ENCODE data around the gene ARHGAP12.

The ARHGAP12 gene

DNA sequence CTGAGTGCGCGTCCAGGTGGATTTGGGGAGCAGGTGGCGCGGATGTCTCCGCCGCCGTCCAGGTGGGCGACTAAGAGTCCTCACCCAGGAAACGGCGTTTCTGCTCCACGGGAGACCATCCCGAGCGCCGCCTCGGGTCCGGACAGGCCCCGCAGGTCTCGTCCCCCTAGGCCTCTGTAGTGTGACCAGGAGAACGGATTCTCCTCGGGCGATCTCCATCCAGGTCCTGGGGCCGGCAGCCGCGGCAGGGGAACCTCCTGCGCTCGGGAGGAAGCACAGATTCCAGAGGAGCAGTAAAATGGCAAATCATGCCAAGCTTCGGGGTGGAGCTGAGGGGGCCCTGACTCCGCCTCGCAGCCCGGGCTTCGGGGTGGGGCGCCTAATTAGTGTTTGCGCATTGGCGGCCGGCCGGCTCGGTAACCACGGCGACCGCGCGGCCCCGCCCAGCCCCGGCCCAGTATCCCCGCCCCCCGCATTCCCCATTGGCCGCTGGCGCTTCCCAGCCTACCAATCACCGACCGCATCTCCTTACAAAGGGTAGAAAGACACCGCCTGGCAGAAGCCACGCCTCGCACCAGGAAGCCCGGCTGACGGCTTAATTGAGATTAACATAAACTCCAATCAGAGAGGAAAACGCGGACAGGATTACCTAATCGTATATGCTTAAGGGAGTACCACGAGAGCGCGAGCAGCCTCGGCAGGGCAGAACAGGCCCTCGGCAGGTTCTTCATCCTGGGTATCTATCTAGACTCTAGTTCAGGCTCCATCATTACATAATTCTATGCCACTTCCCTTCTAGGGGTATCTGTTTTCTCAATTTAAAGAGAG lies 168.6 kb downstream of the ARHGAP12 start:
- TF ChIP-seq, protein P1, sequence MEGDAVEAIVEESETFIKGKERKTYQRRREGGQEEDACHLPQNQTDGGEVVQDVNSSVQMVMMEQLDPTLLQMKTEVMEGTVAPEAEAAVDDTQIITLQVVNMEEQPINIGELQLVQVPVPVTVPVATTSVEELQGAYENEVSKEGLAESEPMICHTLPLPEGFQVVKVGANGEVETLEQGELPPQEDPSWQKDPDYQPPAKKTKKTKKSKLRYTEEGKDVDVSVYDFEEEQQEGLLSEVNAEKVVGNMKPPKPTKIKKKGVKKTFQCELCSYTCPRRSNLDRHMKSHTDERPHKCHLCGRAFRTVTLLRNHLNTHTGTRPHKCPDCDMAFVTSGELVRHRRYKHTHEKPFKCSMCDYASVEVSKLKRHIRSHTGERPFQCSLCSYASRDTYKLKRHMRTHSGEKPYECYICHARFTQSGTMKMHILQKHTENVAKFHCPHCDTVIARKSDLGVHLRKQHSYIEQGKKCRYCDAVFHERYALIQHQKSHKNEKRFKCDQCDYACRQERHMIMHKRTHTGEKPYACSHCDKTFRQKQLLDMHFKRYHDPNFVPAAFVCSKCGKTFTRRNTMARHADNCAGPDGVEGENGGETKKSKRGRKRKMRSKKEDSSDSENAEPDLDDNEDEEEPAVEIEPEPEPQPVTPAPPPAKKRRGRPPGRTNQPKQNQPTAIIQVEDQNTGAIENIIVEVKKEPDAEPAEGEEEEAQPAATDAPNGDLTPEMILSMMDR (IDR thresholded peaks at IDR 0.05; ENCODE audit: insufficient read depth, low read length, poor library complexity, severe bottlenecking) = no peak
- no peak for TF ChIP-seq EZH2phosphoT487 (conservative IDR thresholded peaks at IDR 0.05; ENCODE audit: low read length)
- no peaks in the 10 kb centered on the region for H3K9me3 ChIP-seq (ENCODE audit: insufficient read depth, low read length)
- no peaks in the 10 kb centered on the region for H3K9me2 ChIP-seq (replicated peaks; ENCODE audit: insufficient read depth, low read length)
- no peaks in the 10 kb centered on the region for H3K27me3 ChIP-seq (ENCODE audit: low read length)
- no peak overlapping the region for H3K27ac ChIP-seq (ENCODE audit: low read depth, low read length)
- peak overlapping the region; percentile 100 for H2AFZ ChIP-seq (ENCODE audit: low read depth, low read length, severe bottlenecking)
- peak overlapping the region; percentile 87 for H3K4me3 ChIP-seq (ENCODE audit: insufficient read depth, low read length, poor library complexity, severe bottlenecking)
- H3K79me2 ChIP-seq (ENCODE audit: insufficient read depth, low read length) = no peaks in the 10 kb centered on the region
- no peaks in the 10 kb centered on the region for H3F3A ChIP-seq (ENCODE audit: insufficient read depth)
- H4K20me1 ChIP-seq (ENCODE audit: low read depth, low read length) = no peaks in the 10 kb centered on the region
- H3K4me2 ChIP-seq (ENCODE audit: low read depth, low read length, poor library complexity, severe bottlenecking) = peak overlapping the region; percentile 78
- no peaks in the 10 kb centered on the region for H3K36me3 ChIP-seq (ENCODE audit: low read length)
- peak overlapping the region; percentile 77 for H3K9ac ChIP-seq (ENCODE audit: low read length)

DNA sequence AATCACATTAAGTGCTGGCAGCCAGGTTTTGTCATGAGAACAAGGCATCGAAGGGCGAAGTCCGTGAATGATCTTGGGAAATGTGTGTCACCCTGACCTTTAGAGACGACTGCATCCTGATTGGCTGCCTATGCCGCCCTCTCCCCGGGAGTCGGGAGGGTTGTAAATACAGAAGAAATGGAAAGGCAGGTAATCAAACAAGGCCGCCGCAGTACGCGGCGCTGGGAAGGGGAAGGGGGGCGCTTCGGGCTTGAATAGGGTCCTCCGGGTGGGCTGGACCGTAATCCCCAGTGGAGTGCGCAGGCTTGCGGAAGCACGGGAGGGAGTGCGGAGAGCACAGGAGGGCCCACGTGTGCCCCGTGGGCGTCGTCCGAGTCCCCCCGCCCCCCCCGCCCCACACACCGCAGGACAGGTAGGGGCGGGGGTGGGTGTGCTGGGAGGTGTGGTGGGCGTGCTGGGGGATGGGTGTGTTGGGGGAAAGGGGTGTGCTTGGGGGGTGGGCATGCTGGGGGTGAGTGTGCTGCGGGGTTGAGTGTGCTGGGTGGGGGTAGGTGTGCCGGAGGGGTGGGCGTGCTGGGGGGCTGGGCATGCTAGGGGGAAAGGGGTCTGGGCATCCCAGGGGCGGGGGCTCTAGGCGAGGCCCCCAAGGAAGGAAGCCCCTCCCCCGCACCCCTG lies 169.4 kb downstream of the ARHGAP12 start:
- no peak for TF ChIP-seq EZH2phosphoT487 (conservative IDR thresholded peaks at IDR 0.05; ENCODE audit: low read length)
- Histone ChIP-seq H4K20me1 (ENCODE audit: low read depth, low read length) (no peaks in the 10 kb centered on the region), H3K36me3 (ENCODE audit: low read length) (no peaks in the 10 kb centered on the region), H3K79me2 (ENCODE audit: insufficient read depth, low read length) (no peaks in the 10 kb centered on the region), H3K9me2 (replicated peaks; ENCODE audit: insufficient read depth, low read length) (no peaks in the 10 kb centered on the region), H2AFZ (ENCODE audit: low read depth, low read length, severe bottlenecking) (peak overlapping the region; percentile 100), H3K27me3 (ENCODE audit: low read length) (no peaks in the 10 kb centered on the region), H3K4me3 (ENCODE audit: insufficient read depth, low read length, poor library complexity, severe bottlenecking) (peak overlapping the region; percentile 87), H3F3A (ENCODE audit: insufficient read depth) (no peaks in the 10 kb centered on the region), H3K9me3 (ENCODE audit: insufficient read depth, low read length) (no peaks in the 10 kb centered on the region), H3K9ac (ENCODE audit: low read length) (peak overlapping the region; percentile 77), H3K27ac (ENCODE audit: low read depth, low read length) (no peak overlapping the region), H3K4me2 (ENCODE audit: low read depth, low read length, poor library complexity, severe bottlenecking) (peak overlapping the region; percentile 78)

DNA sequence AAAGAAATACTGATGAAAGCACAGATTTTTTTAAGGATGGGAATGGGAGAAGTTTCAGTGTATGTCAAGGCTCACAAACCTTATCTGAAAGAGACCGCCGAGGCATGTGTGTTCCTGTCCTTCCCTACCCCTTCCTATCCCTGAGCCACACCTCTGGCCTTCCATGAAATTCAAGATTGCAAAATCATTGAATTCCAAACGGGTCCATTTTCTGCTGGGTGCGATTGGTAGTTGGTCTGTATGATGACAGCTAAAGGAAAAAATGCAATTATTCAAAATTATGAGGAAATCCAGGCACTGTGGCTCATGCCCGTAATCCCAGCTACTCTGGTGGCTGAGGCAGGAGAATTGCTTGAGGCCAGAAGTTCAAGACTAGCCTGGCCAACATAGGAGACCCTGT lies 170.1 kb downstream of the ARHGAP12 start:
- no peaks in the 10 kb centered on the region for H3K36me3 ChIP-seq (ENCODE audit: low read length)
- no peak for TF ChIP-seq EZH2phosphoT487 (conservative IDR thresholded peaks at IDR 0.05; ENCODE audit: low read length)
- TF ChIP-seq, protein P1 (IDR thresholded peaks at IDR 0.05; ENCODE audit: insufficient read depth, low read length, poor library complexity, severe bottlenecking) = no peak
- H3K4me2 ChIP-seq (ENCODE audit: low read depth, low read length, poor library complexity, severe bottlenecking) = no peak overlapping the region
- no peak overlapping the region for H2AFZ ChIP-seq (ENCODE audit: low read depth, low read length, severe bottlenecking)
- H3K27ac ChIP-seq (ENCODE audit: low read depth, low read length) = no peak overlapping the region
- no peak overlapping the region for H3K9ac ChIP-seq (ENCODE audit: low read length)
- no peaks in the 10 kb centered on the region for H3K27me3 ChIP-seq (ENCODE audit: low read length)
- H3K4me3 ChIP-seq (ENCODE audit: insufficient read depth, low read length, poor library complexity, severe bottlenecking) = no peak overlapping the region
- no peaks in the 10 kb centered on the region for H3K79me2 ChIP-seq (ENCODE audit: insufficient read depth, low read length)
- no peaks in the 10 kb centered on the region for H4K20me1 ChIP-seq (ENCODE audit: low read depth, low read length)
- no peaks in the 10 kb centered on the region for H3K9me3 ChIP-seq (ENCODE audit: insufficient read depth, low read length)
- H3F3A ChIP-seq (ENCODE audit: insufficient read depth) = no peaks in the 10 kb centered on the region
- H3K9me2 ChIP-seq (replicated peaks; ENCODE audit: insufficient read depth, low read length) = no peaks in the 10 kb centered on the region

DNA sequence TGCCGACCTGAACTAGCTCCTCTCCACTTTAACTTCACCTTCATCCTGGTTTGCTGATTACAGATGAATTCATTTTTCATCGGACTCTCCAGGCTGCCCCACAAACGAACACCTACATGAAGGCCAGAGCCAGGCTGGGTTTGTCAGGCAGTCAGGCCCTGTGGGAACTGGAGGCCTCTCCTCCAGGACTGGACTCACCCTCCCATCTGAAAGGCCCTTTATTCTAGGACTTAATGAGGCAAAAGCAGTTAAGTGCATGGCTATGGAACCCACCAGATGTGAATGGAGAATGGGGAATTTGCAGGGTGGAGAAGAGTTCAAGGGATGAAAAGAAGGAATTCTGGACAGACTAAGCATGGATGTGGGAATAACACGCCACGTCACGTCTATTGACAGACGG lies 170.8 kb downstream of the ARHGAP12 start:
- Histone ChIP-seq H3K9ac (ENCODE audit: low read length) (no peak overlapping the region), H4K20me1 (ENCODE audit: low read depth, low read length) (no peaks in the 10 kb centered on the region), H3K79me2 (ENCODE audit: insufficient read depth, low read length) (no peaks in the 10 kb centered on the region), H3K36me3 (ENCODE audit: low read length) (no peaks in the 10 kb centered on the region), H3K9me2 (replicated peaks; ENCODE audit: insufficient read depth, low read length) (no peaks in the 10 kb centered on the region), H3K4me2 (ENCODE audit: low read depth, low read length, poor library complexity, severe bottlenecking) (no peak overlapping the region), H3K27ac (ENCODE audit: low read depth, low read length) (no peak overlapping the region), H3F3A (ENCODE audit: insufficient read depth) (no peaks in the 10 kb centered on the region), H2AFZ (ENCODE audit: low read depth, low read length, severe bottlenecking) (no peak overlapping the region), H3K4me3 (ENCODE audit: insufficient read depth, low read length, poor library complexity, severe bottlenecking) (no peak overlapping the region), H3K27me3 (ENCODE audit: low read length) (no peaks in the 10 kb centered on the region), H3K9me3 (ENCODE audit: insufficient read depth, low read length) (no peaks in the 10 kb centered on the region)
- no peak for TF ChIP-seq EZH2phosphoT487 (conservative IDR thresholded peaks at IDR 0.05; ENCODE audit: low read length)
- TF ChIP-seq, protein P1 (IDR thresholded peaks at IDR 0.05; ENCODE audit: insufficient read depth, low read length, poor library complexity, severe bottlenecking) = no peak

Measured in SU-DHL-6 (cell line).